Astrocyte (in vitro differentiated cells and primary cell): Measurements from ENCODE around the gene MYL6B. TPM values are rescaled to one million over a fixed set of nuclear protein-coding genes. Genes with fewer than 3 reads are reported as not detected.

Experiments used
- DNase-seq: peaks from one replicate; pipeline ENCODE4 v3.0.0-alpha.2; 2010; ENCODE audit warnings: low read depth
- FAIRE-seq: peaks from 2 replicates; lab custom pipeline; 2011; peaks lifted over from hg19 to GRCh38; lab: Jason Lieb, UNC
- H2AFZ ChIP-seq: 2 replicates; pipeline ENCODE4 v1.6.0; 2012; ENCODE audit warnings: low read depth, low read length, inconsistent platforms
- H3K27ac ChIP-seq: 2 replicates; pipeline ENCODE4 v1.5.1; 2011; ENCODE audit warnings: low read depth, low read length, inconsistent platforms
- H3K27me3 ChIP-seq: 2 replicates; pipeline ENCODE4 v1.6.0; 2011; ENCODE audit warnings: low read length, inconsistent platforms; ENCODE audit not compliant: insufficient read depth
- H3K36me3 ChIP-seq: 2 replicates; pipeline ENCODE4 v1.5.1; 2011; ENCODE audit warnings: low read length, inconsistent platforms; ENCODE audit not compliant: insufficient read depth
- H3K4me1 ChIP-seq: 2 replicates; pipeline ENCODE4 v1.5.1; 2011; ENCODE audit warnings: low read length, inconsistent platforms; ENCODE audit not compliant: insufficient read depth
- H3K4me2 ChIP-seq: 2 replicates; pipeline ENCODE4 v1.6.0; 2012; ENCODE audit warnings: low read length, inconsistent platforms
- H3K4me3 ChIP-seq: 2 replicates; pipeline ENCODE4 v1.5.1; 2011; ENCODE audit warnings: low read depth, mild to moderate bottlenecking, low read length, inconsistent platforms; ENCODE audit not compliant: insufficient read depth
- H3K79me2 ChIP-seq: 2 replicates; pipeline ENCODE4 v1.6.0; 2012; ENCODE audit warnings: mild to moderate bottlenecking, low read length, inconsistent platforms; ENCODE audit not compliant: insufficient read depth
- H3K9ac ChIP-seq: 2 replicates; pipeline ENCODE4 v1.6.0; 2012; ENCODE audit warnings: mild to moderate bottlenecking, low read length, inconsistent platforms
- H3K9me3 ChIP-seq: 2 replicates; pipeline ENCODE4 v1.5.1; 2012; ENCODE audit warnings: low read depth, mild to moderate bottlenecking, low read length, inconsistent platforms; ENCODE audit not compliant: insufficient read depth
- H4K20me1 ChIP-seq: 2 replicates; pipeline ENCODE4 v1.6.0; 2012; ENCODE audit warnings: low read length, inconsistent platforms; ENCODE audit not compliant: insufficient read depth
- H3K27ac Mint-ChIP-seq: one replicate; pipeline ENCODE4 v1.8.0; 2021; ENCODE audit warnings: mild to moderate bottlenecking, mixed read lengths; ENCODE audit not compliant: unreplicated experiment
- H3K27me3 Mint-ChIP-seq: one replicate; pipeline ENCODE4 v1.8.0; 2021; ENCODE audit warnings: low read depth, mixed read lengths; ENCODE audit not compliant: unreplicated experiment
- H3K36me3 Mint-ChIP-seq: one replicate; pipeline ENCODE4 v1.8.0; 2021; ENCODE audit warnings: low read depth, mixed read lengths; ENCODE audit not compliant: unreplicated experiment
- H3K4me1 Mint-ChIP-seq: one replicate; pipeline ENCODE4 v1.8.0; 2021; ENCODE audit warnings: low read depth, mixed read lengths; ENCODE audit not compliant: unreplicated experiment
- H3K4me3 Mint-ChIP-seq: one replicate; pipeline ENCODE4 v1.8.0; 2021; ENCODE audit warnings: mild to moderate bottlenecking, moderate library complexity, mixed read lengths; ENCODE audit not compliant: unreplicated experiment
- H3K9me3 Mint-ChIP-seq: one replicate; pipeline ENCODE4 v1.8.0; 2021; ENCODE audit warnings: mild to moderate bottlenecking, mixed read lengths; ENCODE audit not compliant: unreplicated experiment
- EZH2 ChIP-seq: IDR thresholded peaks from 2 replicates; pipeline ENCODE4 v1.6.1; 2012; ENCODE audit warnings: mild to moderate bottlenecking, low read length, inconsistent platforms; ENCODE audit not compliant: insufficient read depth
- total RNA-seq: library from RNA; stranded (reverse); gene quantifications from 2 replicates; pipeline ENCODE4 v1.2.1, GENCODE V29; 2021
- TF ChIP-seq, protein P1 (sequence below): IDR thresholded peaks from 2 replicates; pipeline ENCODE4 v1.5.1; 2011; ENCODE audit warnings: low read depth, mild to moderate bottlenecking, inconsistent platforms, low read length, moderate library complexity; ENCODE audit not compliant: insufficient read depth

The MYL6B gene
- total RNA-seq, 1 donor from 2014 or later, result 118 TPM

DNA sequence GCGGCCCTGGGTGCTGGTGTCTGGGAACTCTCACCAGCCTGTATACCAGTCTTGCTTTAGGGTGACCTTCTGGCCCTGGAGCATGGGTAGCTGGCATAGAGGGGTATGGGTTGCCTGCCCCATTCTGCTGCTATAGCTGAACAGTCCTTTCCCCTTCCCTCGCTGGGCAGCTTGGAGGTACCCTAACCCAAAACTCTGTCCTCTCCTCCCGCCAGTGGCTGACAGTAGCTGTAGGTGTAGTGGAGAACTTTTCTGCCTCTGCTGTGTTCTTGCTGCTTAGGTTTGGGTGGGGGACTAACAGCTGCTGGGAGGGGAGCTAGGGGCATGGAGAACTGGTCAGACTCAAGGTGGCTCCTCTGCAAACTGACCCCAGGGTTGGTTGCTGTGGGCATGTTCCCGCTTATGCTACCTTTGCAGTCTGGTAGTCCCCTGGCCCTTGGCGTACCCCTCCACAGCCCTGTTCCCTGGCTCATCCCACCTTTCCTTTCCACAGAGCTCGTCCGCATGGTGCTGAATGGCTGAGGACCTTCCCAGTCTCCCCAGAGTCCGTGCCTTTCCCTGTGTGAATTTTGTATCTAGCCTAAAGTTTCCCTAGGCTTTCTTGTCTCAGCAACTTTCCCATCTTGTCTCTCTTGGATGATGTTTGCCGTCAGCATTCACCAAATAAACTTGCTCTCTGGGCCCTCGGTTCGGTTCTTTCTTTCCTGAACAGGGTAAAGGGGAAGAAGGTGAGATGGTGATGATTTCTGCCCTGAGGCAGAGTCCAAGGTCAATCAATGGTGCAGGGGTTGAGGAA lies 8.7 kb downstream of the MYL6B start:
- no peaks in the 10 kb centered on the region for H3K9me3 ChIP-seq
- no peak for DNase-seq
- H3K27me3 Mint-ChIP-seq, result no peaks in the 10 kb centered on the region
- peak overlapping the region; percentile 99 for H3K9ac ChIP-seq
- H3K36me3 Mint-ChIP-seq, result peaks cover 44% of the 10 kb centered on the region
- H3K9me3 Mint-ChIP-seq, result no peaks in the 10 kb centered on the region
- peak overlapping the region; percentile 91 for H3K4me3 Mint-ChIP-seq
- H3K4me3 ChIP-seq, result peak overlapping the region; percentile 99
- no peak for FAIRE-seq
- H3K4me1 Mint-ChIP-seq, result peaks cover 17% of the 10 kb centered on the region
- H3K4me2 ChIP-seq, result peak overlapping the region; percentile 99
- H3K36me3 ChIP-seq, result peaks cover 47% of the 10 kb centered on the region
- peaks cover 72% of the 10 kb centered on the region for H4K20me1 ChIP-seq
- H3K79me2 ChIP-seq, result peaks cover 44% of the 10 kb centered on the region
- peak overlapping the region; percentile 81 for H3K27ac Mint-ChIP-seq
- H3K4me1 ChIP-seq, result peaks cover 33% of the 10 kb centered on the region
- TF ChIP-seq, protein P1, sequence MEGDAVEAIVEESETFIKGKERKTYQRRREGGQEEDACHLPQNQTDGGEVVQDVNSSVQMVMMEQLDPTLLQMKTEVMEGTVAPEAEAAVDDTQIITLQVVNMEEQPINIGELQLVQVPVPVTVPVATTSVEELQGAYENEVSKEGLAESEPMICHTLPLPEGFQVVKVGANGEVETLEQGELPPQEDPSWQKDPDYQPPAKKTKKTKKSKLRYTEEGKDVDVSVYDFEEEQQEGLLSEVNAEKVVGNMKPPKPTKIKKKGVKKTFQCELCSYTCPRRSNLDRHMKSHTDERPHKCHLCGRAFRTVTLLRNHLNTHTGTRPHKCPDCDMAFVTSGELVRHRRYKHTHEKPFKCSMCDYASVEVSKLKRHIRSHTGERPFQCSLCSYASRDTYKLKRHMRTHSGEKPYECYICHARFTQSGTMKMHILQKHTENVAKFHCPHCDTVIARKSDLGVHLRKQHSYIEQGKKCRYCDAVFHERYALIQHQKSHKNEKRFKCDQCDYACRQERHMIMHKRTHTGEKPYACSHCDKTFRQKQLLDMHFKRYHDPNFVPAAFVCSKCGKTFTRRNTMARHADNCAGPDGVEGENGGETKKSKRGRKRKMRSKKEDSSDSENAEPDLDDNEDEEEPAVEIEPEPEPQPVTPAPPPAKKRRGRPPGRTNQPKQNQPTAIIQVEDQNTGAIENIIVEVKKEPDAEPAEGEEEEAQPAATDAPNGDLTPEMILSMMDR, result no peak
- no peak for TF ChIP-seq EZH2
- no peak overlapping the region for H2AFZ ChIP-seq
- no peaks in the 10 kb centered on the region for H3K27me3 ChIP-seq
- H3K27ac ChIP-seq, result peak overlapping the region; percentile 54

DNA sequence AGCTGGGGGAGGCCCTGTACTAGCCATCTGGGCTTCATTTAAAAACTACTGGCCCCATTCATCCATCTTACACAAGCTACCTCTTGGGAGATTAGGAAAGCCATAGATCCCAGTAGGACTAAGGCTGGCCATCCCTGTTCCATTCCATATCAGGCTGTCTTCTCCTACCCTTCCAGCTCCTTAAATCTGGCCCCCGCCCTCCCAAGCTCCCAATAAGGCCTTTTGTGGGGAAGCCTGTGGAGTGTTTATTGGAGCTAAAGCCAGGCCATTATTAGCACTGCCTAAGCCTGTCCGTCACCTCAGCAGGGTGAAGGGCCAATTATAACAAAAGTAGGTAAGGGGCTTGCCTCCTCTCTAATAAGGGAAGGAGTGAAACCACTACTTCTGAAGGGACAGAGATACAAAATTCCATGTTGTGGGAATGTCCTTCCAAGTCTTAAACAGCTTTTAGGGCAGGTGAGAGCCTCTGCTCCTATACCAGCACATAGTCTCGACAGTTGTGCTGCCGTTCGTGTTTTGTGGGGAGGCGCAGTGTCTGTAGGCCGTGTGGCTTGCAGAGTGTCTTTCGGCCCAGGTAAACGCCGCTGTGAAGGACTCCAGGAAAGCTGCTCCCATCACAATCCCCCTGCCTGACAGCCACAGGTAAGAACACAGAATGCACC lies 9.4 kb downstream of the MYL6B start:
- H3K4me1 Mint-ChIP-seq, result peaks cover 17% of the 10 kb centered on the region
- H3K36me3 Mint-ChIP-seq, result peaks cover 44% of the 10 kb centered on the region
- no peak overlapping the region for H3K4me3 ChIP-seq

More for the DNA sequence above, 9.4 kb downstream of the MYL6B start:
- H3K4me2 ChIP-seq, result peak overlapping the region; percentile 99
- Mint-ChIP-seq H3K4me3 (peak overlapping the region; percentile 91), H3K9me3 (no peaks in the 10 kb centered on the region), H3K27me3 (no peaks in the 10 kb centered on the region), H3K27ac (peak overlapping the region; percentile 81)
- peaks cover 72% of the 10 kb centered on the region for H4K20me1 ChIP-seq
- peaks cover 44% of the 10 kb centered on the region for H3K79me2 ChIP-seq
- peak overlapping the region; percentile 99 for H3K9ac ChIP-seq
- H3K36me3 ChIP-seq, result peaks cover 47% of the 10 kb centered on the region
- FAIRE-seq (no peak), DNase-seq (no peak)
- no peak overlapping the region for H2AFZ ChIP-seq
- no peaks in the 10 kb centered on the region for H3K27me3 ChIP-seq
- peaks cover 32% of the 10 kb centered on the region for H3K4me1 ChIP-seq
- H3K9me3 ChIP-seq, result no peaks in the 10 kb centered on the region
- H3K27ac ChIP-seq, result no peak overlapping the region
- TF ChIP-seq, protein P1, result no peak
- TF ChIP-seq EZH2, result no peak
